A549 (cell line): ENCODE results near the gene DPM1. TPM values are rescaled to one million over a fixed set of nuclear protein-coding genes. Genes with fewer than 3 reads are reported as not detected.

ENCODE experiments used
- ATAC-seq, 2 experiments: fragments of 200-7000 bp in 1 of 2; fragments of >200 bp in 1 of 2; cut with Nextera tagmentation in 1 of 2; cut with Tn5 transposase in 1 of 2; 3 replicates each; pipeline versions ENCODE4 v1.8.0 to v1.9.1; 2018 to 2020; ENCODE audit warnings: mild to moderate bottlenecking in 1 of 2, moderate library complexity in 1 of 2
- CTCF ChIA-PET: fragments of 300-600 bp; sonication (Branson Sonifier 250); formaldehyde crosslinking; extraction: SDS; loops from one replicate; lab custom pipeline; 2021; ENCODE audit warnings: antibody characterized with exemption, inconsistent platforms; lab: Yijun Ruan, JAX
- POLR2A ChIA-PET: fragments of 350-600 bp; formaldehyde crosslinking; extraction: SDS; loops from one replicate; lab custom pipeline; 2021; ENCODE audit warnings: antibody characterized with exemption, inconsistent platforms; lab: Yijun Ruan, JAX
- DNase-seq, 2 experiments: peaks; one replicate each; pipeline versions ENCODE4 v3.0.0 to v3.0.0-alpha.2; 2011 to 2016; ENCODE audit warnings: low read depth in 1 of 2, low spot score in 1 of 2
- FAIRE-seq: peaks from 2 replicates; lab custom pipeline; 2011; peaks lifted over from hg19 to GRCh38; lab: Jason Lieb, UNC
- H3K27ac ChIP-seq, 2 experiments: fragments of >200 bp; sonication (Bioruptor Twin); formaldehyde crosslinking; 3 replicates each; pipeline ENCODE4 v1.5.1; 2016 to 2017
- H3K4me1 ChIP-seq: fragments of >200 bp; sonication (Bioruptor Twin); formaldehyde crosslinking; 3 replicates; pipeline ENCODE4 v1.6.1; 2016
- H3K4me2 ChIP-seq: fragments of >200 bp; sonication (Bioruptor Twin); formaldehyde crosslinking; 3 replicates; pipeline ENCODE4 v1.6.1; 2016
- H3K4me3 ChIP-seq: fragments of >200 bp; sonication (Bioruptor Twin); formaldehyde crosslinking; 3 replicates; pipeline ENCODE4 v1.5.1; 2016
- H3K9me3 ChIP-seq: fragments of >200 bp; sonication (Bioruptor Twin); formaldehyde crosslinking; 3 replicates; pipeline ENCODE4 v1.6.1; 2016
- BCL3 ChIP-seq: fragments of >200 bp; sonication (Bioruptor Twin); formaldehyde crosslinking; IDR thresholded peaks from 3 replicates; pipeline ENCODE4 v1.6.1; 2016
- CBX2 ChIP-seq: fragments of 200-600 bp; sonication (generic); IDR thresholded peaks from 2 replicates; pipeline ENCODE4 v1.6.1; 2016; ENCODE audit warnings: low read depth, mild to moderate bottlenecking, borderline replicate concordance
- CEBPB ChIP-seq, 2 experiments: fragments of >200 bp in 1 of 2; sonication (Bioruptor Twin) in 1 of 2; formaldehyde crosslinking in 1 of 2; IDR thresholded peaks; 2 replicates each; pipeline ENCODE4 v1.6.1; 2012 to 2016
- CHD4 ChIP-seq: fragments of 200-600 bp; sonication (generic); IDR thresholded peaks from 2 replicates; pipeline ENCODE4 v1.6.1; 2016; ENCODE audit warnings: antibody characterized with exemption, mild to moderate bottlenecking, borderline replicate concordance
- EHMT2 ChIP-seq: fragments of 200-600 bp; sonication (generic); IDR thresholded peaks from 2 replicates; pipeline ENCODE4 v1.6.1; 2016; ENCODE audit warnings: antibody characterized with exemption, low read depth, mild to moderate bottlenecking, moderate library complexity
- EP300 ChIP-seq, 2 experiments: fragments of >200 bp; sonication (Bioruptor Twin); formaldehyde crosslinking; IDR thresholded peaks; 2 replicates in 1 of 2; 3 replicates in 1 of 2; pipeline ENCODE4 v1.6.1; 2016 to 2017
- FOSB ChIP-seq: fragments of 250-450 bp; sonication (Bioruptor Pico); IDR thresholded peaks from 2 replicates; pipeline ENCODE4 v1.5.0; 2020; ENCODE audit warnings: mild to moderate bottlenecking, moderate library complexity
- FOSL2 ChIP-seq, 2 experiments: fragments of 450-650 bp in 1 of 2; fragments of >200 bp in 1 of 2; sonication (Bioruptor Twin) in 1 of 2; formaldehyde crosslinking; IDR thresholded peaks; 2 replicates each; pipeline versions ENCODE4 v1.5.0 to v1.6.1; 2016 to 2020; ENCODE audit warnings: mild to moderate bottlenecking in 1 of 2, moderate library complexity in 1 of 2
- FOXS1 ChIP-seq: fragments of 250-450 bp; sonication (Bioruptor Pico); IDR thresholded peaks from 2 replicates; pipeline ENCODE4 v1.5.0; 2020; ENCODE audit warnings: mild to moderate bottlenecking, moderate library complexity
- HDAC2 ChIP-seq: fragments of 200-600 bp; sonication (generic); IDR thresholded peaks from 2 replicates; pipeline ENCODE4 v1.6.1; 2016
- HOXA7 ChIP-seq: fragments of 250-450 bp; sonication (Bioruptor Pico); IDR thresholded peaks from 2 replicates; pipeline ENCODE4 v1.5.0; 2020; ENCODE audit warnings: mild to moderate bottlenecking, moderate library complexity
- JUNB ChIP-seq: fragments of >200 bp; sonication (Bioruptor Twin); formaldehyde crosslinking; IDR thresholded peaks from 2 replicates; pipeline ENCODE4 v1.6.1; 2016
- KDM5A ChIP-seq: fragments of 200-600 bp; sonication (generic); IDR thresholded peaks from 2 replicates; pipeline ENCODE4 v1.6.1; 2016; ENCODE audit warnings: antibody characterized with exemption, mild to moderate bottlenecking
- MYC ChIP-seq: IDR thresholded peaks from 2 replicates; pipeline ENCODE4 v1.6.1; 2012; ENCODE audit warnings: mild to moderate bottlenecking, inconsistent platforms, low read length, improper control_type of control experiment, borderline replicate concordance
- NFE2L2 ChIP-seq: fragments of 150-350 bp; conservative IDR thresholded peaks from 2 replicates; pipeline ENCODE4 v1.6.1; 2014; ENCODE audit warnings: low read length
- NR3C1 ChIP-seq: fragments of >200 bp; sonication (Bioruptor Twin); formaldehyde crosslinking; IDR thresholded peaks from 3 replicates; pipeline ENCODE4 v1.6.1; 2017
- PHF8 ChIP-seq: fragments of 200-600 bp; sonication (generic); IDR thresholded peaks from 2 replicates; pipeline ENCODE4 v1.6.1; 2016; ENCODE audit warnings: low read depth, mild to moderate bottlenecking, antibody characterized with exemption, moderate library complexity, borderline replicate concordance
- POLR2A ChIP-seq: IDR thresholded peaks from 2 replicates; pipeline ENCODE4 v1.6.1; 2012; ENCODE audit warnings: mild to moderate bottlenecking, low read length
- RARB ChIP-seq: fragments of 250-450 bp; sonication (Bioruptor Pico); IDR thresholded peaks from 2 replicates; pipeline ENCODE4 v1.8.0; 2021; ENCODE audit warnings: mild to moderate bottlenecking, moderate library complexity
- SMC3 ChIP-seq: fragments of >200 bp; sonication (Bioruptor Twin); formaldehyde crosslinking; IDR thresholded peaks from 3 replicates; pipeline ENCODE4 v1.6.1; 2018; ENCODE audit warnings: inconsistent platforms
- TP53 ChIP-seq: fragments of 250-450 bp; sonication (Bioruptor Pico); IDR thresholded peaks from 2 replicates; pipeline ENCODE4 v1.5.0; 2021; ENCODE audit warnings: mild to moderate bottlenecking, moderate library complexity
- WGBS: methylation state at CpG from one replicate; pipeline ENCODE4 v1.1.6; 2017; ENCODE audit errors: missing lambda C conversion rate; 5-methylcytosine and 5-hydroxymethylcytosine counted together
- polyA plus RNA-seq, 4 experiments: library from polyadenylated mRNA; depleted of rRNA in 3 of 4; stranded (reverse); fragments of >200 nt; fragmentation: RNase III in 1 of 4; extraction: RNeasy Plus Mini Kit Qiagen cat#74134 plus additional on column Dnase treatment in 1 of 4; gene quantifications; 2 replicates in 3 of 4; 3 replicates in 1 of 4; pipeline ENCODE4 v1.2.3, GENCODE V29; 2011 to 2017
- TF ChIP-seq, protein P1 (sequence below): fragments of 250-450 bp; sonication (Bioruptor Pico); IDR thresholded peaks from 2 replicates; pipeline ENCODE4 v1.5.0; 2020; ENCODE audit warnings: low read depth, mild to moderate bottlenecking, moderate library complexity
- TF ChIP-seq, protein P2 (sequence below): fragments of 150-350 bp; IDR thresholded peaks from 2 replicates; pipeline ENCODE4 v1.6.1; 2014; ENCODE audit warnings: low read depth, mild to moderate bottlenecking, low read length
- TF ChIP-seq, protein P3 (sequence below): fragments of 200-600 bp; sonication (generic); IDR thresholded peaks from 2 replicates; pipeline ENCODE4 v1.6.1; 2016; ENCODE audit warnings: antibody characterized with exemption, mild to moderate bottlenecking, moderate library complexity
- TF ChIP-seq, protein P4 (sequence below): fragments of 450-650 bp; IDR thresholded peaks from 2 replicates; pipeline ENCODE4 v1.6.1; 2014; ENCODE audit warnings: antibody characterized with exemption

The DPM1 gene
- polyA plus RNA-seq, 2 of the 4 experiments (the other 2 are of a cell fraction), result 104 to 106 TPM

DNA sequence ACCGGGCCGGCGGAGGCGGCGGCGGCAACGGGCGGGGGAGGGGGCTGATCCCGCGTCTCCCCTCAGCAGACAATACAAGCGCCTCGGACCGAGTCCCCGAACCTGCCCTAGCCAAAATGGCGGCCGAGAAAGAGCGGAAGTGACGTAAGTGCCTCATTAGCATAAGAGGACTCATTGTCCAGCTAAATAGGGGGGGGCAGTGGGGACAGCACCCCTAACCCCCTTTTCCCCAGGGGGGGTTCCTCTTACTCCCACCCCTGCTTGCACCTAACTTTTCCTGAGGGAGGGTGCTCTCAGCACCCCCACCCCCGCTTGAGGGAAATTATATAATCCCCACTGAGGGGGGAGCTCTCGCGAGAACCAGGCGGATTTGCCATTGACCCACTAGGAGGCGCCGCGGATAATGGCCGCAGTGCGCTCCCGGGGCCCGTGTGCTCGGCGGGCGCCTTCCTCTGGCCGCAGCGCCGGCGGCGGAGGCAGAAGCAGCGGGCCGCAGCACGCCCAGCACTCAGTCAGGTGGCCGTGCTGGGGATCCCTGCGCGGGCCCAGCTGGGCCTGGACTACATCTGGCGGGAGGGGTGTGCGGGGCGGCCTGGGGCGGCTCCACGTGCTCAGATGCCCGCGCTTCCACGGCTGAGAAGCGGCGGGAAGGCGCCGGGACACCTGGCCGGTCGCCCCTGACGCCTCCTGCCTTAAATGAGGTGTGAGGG, 26.9 kb downstream of the DPM1 start, which contains the start of gene ADNP (continued):
- peak; percentile 72; the same call in 1 of the 2 replicates for TF ChIP-seq PHF8
- no peak for TF ChIP-seq FOSL2 (IDR thresholded peaks at IDR 0.05)
- 0 out of 2 replicates have a peak, but pooled peaks have one; percentile 27 for TF ChIP-seq FOSL2 (CRISPR knock-in tag; IDR thresholded peaks at IDR 0.05)
- no peak for TF ChIP-seq EHMT2
- TF ChIP-seq TP53 (CRISPR knock-in tag), result peak; percentile 97
- TF ChIP-seq, protein P1, sequence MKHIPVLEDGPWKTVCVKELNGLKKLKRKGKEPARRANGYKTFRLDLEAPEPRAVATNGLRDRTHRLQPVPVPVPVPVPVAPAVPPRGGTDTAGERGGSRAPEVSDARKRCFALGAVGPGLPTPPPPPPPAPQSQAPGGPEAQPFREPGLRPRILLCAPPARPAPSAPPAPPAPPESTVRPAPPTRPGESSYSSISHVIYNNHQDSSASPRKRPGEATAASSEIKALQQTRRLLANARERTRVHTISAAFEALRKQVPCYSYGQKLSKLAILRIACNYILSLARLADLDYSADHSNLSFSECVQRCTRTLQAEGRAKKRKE, result peak; percentile 98
- peak; percentile 70; the same call in 1 of the 2 replicates for TF ChIP-seq RARB (CRISPR knock-in tag)
- peak; percentile 98 for TF ChIP-seq MYC
- TF ChIP-seq, protein P2, sequence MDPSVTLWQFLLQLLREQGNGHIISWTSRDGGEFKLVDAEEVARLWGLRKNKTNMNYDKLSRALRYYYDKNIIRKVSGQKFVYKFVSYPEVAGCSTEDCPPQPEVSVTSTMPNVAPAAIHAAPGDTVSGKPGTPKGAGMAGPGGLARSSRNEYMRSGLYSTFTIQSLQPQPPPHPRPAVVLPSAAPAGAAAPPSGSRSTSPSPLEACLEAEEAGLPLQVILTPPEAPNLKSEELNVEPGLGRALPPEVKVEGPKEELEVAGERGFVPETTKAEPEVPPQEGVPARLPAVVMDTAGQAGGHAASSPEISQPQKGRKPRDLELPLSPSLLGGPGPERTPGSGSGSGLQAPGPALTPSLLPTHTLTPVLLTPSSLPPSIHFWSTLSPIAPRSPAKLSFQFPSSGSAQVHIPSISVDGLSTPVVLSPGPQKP, result no peak
- peak; percentile 22; the same call in 1 of the 3 replicates for TF ChIP-seq SMC3
- peak in 1 of 2 experiments; percentile 9; a peak in 1 of 4 replicates for TF ChIP-seq CEBPB (IDR thresholded peaks at IDR 0.05)
- TF ChIP-seq, protein P3, sequence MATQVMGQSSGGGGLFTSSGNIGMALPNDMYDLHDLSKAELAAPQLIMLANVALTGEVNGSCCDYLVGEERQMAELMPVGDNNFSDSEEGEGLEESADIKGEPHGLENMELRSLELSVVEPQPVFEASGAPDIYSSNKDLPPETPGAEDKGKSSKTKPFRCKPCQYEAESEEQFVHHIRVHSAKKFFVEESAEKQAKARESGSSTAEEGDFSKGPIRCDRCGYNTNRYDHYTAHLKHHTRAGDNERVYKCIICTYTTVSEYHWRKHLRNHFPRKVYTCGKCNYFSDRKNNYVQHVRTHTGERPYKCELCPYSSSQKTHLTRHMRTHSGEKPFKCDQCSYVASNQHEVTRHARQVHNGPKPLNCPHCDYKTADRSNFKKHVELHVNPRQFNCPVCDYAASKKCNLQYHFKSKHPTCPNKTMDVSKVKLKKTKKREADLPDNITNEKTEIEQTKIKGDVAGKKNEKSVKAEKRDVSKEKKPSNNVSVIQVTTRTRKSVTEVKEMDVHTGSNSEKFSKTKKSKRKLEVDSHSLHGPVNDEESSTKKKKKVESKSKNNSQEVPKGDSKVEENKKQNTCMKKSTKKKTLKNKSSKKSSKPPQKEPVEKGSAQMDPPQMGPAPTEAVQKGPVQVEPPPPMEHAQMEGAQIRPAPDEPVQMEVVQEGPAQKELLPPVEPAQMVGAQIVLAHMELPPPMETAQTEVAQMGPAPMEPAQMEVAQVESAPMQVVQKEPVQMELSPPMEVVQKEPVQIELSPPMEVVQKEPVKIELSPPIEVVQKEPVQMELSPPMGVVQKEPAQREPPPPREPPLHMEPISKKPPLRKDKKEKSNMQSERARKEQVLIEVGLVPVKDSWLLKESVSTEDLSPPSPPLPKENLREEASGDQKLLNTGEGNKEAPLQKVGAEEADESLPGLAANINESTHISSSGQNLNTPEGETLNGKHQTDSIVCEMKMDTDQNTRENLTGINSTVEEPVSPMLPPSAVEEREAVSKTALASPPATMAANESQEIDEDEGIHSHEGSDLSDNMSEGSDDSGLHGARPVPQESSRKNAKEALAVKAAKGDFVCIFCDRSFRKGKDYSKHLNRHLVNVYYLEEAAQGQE, result peak; percentile 96
- peak; percentile 54 for TF ChIP-seq POLR2A
- no peak for TF ChIP-seq NR3C1
- TF ChIP-seq CBX2, result no peak
- TF ChIP-seq HOXA7 (CRISPR knock-in tag), result peak; percentile 84; the same call in 1 of the 2 replicates
- no peak for TF ChIP-seq CHD4
- 0 out of 2 replicates have a peak, but pooled peaks have one; percentile 26 for TF ChIP-seq HDAC2
- TF ChIP-seq JUNB, result no peak
- no peak for TF ChIP-seq FOSB
- peak; percentile 87 for TF ChIP-seq FOXS1 (CRISPR knock-in tag)
- TF ChIP-seq KDM5A, result no peak
- peak in 1 of 2 experiments; percentile 16; a peak in 1 of 5 replicates for TF ChIP-seq EP300 (IDR thresholded peaks at IDR 0.05)
- TF ChIP-seq, all 56 proteins: peak for 33

DNA sequence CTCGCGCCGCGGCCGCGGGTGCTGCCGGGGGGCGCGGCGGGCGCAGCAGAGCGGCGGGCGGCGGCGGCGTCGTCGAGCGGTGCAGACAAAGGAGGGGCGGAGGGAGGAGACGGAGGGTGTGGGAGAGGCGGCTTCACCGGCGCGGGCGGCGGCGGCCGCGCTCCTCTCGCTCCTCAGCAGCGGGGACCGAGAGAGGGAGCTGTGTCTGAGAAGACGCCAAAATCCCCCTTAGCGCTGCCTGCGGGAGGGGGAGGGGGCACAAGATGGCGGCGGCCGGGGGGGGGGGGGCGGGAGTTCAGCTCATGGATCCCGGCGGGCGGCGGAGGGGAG, 27.4 kb downstream of the DPM1 start:
- H3K4me1 ChIP-seq, result peaks cover 40% of the 10 kb centered on the region
- H3K4me2 ChIP-seq, result peak overlapping the region; percentile 76; the same call in 2 of the 3 replicates
- CTCF ChIA-PET, result interaction anchor here (0.6 to 14.1 kb wide), 19 partner anchors 9 to 403 kb away, joined by 3 to 187 read pairs (median 4); partner anchors contain the start of genes BCAS4, DPM1 and MOCS3
- peak overlapping the region; percentile 98 to 99 for H3K27ac ChIP-seq
- 2% methylated on average over 18 of the region's 45 CpGs for WGBS
- peak overlapping the region; percentile 83 for H3K4me3 ChIP-seq
- TF ChIP-seq NFE2L2 (no peak), CBX2 (no peak), BCL3 (no peak), POLR2A (peak; percentile 14; the same call in 1 of the 2 replicates), RARB (CRISPR knock-in tag) (no peak), EP300 (IDR thresholded peaks at IDR 0.05) (no peak)
- TF ChIP-seq, protein P1, result no peak
- TF ChIP-seq, protein P4, sequence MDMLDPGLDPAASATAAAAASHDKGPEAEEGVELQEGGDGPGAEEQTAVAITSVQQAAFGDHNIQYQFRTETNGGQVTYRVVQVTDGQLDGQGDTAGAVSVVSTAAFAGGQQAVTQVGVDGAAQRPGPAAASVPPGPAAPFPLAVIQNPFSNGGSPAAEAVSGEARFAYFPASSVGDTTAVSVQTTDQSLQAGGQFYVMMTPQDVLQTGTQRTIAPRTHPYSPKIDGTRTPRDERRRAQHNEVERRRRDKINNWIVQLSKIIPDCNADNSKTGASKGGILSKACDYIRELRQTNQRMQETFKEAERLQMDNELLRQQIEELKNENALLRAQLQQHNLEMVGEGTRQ, result no peak
- DNase-seq (no peak), ATAC-seq (peak; percentile 52 to 58), FAIRE-seq (no peak)
- POLR2A ChIA-PET, result interaction anchor here (0.6 to 3.9 kb wide), 17 partner anchors 9 to 429 kb away, joined by 3 to 34 read pairs (median 4); partner anchors contain the start of genes BCAS4, DPM1 and MOCS3
- H3K9me3 ChIP-seq, result no peaks in the 10 kb centered on the region
